ENCODE data around the gene GRIN1. TPM values are rescaled to one million over a fixed set of nuclear protein-coding genes. Genes with fewer than 3 reads are reported as not detected.
A peak's percentile ranks its signal among the peaks of the same experiment; 100 is the strongest.
"Not testable (repeated sequence)": the region's sequence is repeated elsewhere in the genome, so short reads cannot be mapped to it uniquely, and the experiment has no call there.

GRIN1 gene
- total RNA-seq, 1 donor from 2014 or later: 0.18 TPM

DNA sequence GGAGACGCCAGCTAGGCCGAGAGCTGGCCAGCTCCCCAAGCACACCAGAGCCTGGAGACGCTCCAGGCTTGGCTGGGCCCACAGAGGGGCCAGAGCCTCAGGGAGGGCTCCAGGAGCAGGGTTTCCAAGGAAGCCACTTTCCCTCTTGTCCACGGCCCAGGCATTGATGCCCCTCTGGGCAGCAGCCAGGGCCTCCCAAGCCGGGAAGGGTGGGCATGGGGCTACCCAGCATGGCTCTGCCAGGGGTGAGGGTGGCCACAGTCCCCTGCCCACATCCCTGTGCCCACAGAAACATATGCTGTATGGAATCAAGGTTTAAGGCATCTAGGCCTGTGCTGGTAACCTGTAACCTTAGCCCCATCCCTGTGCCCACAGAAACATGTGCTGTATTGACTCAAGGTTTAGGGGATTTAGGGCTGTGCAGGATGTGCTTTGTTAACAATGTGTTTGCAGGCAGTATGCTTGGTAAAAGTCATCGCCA, 22.9 kb upstream of the GRIN1 start:
- H3K27me3 Mint-ChIP-seq (ENCODE audit: low read depth, unreplicated experiment): no peaks in the 10 kb centered on the region
- DNase-seq (ENCODE audit: low read depth) (no peak), FAIRE-seq (no peak)
- H3K27me3 ChIP-seq (ENCODE audit: insufficient read depth, low read length): no peaks in the 10 kb centered on the region
- H3K4me1 Mint-ChIP-seq (ENCODE audit: low read depth, unreplicated experiment): no peaks in the 10 kb centered on the region
- no peaks in the 10 kb centered on the region for H3K9me3 ChIP-seq (ENCODE audit: insufficient read depth, low read depth, low read length)
- no peaks in the 10 kb centered on the region for H3K79me2 ChIP-seq (ENCODE audit: insufficient read depth, low read length)
- H2AFZ ChIP-seq (ENCODE audit: low read depth, low read length): no peak overlapping the region
- H3K27ac Mint-ChIP-seq (ENCODE audit: unreplicated experiment): peak overlapping the region; percentile 62
- TF ChIP-seq, protein P1, sequence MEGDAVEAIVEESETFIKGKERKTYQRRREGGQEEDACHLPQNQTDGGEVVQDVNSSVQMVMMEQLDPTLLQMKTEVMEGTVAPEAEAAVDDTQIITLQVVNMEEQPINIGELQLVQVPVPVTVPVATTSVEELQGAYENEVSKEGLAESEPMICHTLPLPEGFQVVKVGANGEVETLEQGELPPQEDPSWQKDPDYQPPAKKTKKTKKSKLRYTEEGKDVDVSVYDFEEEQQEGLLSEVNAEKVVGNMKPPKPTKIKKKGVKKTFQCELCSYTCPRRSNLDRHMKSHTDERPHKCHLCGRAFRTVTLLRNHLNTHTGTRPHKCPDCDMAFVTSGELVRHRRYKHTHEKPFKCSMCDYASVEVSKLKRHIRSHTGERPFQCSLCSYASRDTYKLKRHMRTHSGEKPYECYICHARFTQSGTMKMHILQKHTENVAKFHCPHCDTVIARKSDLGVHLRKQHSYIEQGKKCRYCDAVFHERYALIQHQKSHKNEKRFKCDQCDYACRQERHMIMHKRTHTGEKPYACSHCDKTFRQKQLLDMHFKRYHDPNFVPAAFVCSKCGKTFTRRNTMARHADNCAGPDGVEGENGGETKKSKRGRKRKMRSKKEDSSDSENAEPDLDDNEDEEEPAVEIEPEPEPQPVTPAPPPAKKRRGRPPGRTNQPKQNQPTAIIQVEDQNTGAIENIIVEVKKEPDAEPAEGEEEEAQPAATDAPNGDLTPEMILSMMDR (IDR thresholded peaks at IDR 0.05; ENCODE audit: insufficient read depth, low read depth, low read length): no peak
- TF ChIP-seq EZH2 (IDR thresholded peaks at IDR 0.05; ENCODE audit: insufficient read depth, low read length): no peak
- no peaks in the 10 kb centered on the region for H3K9me3 Mint-ChIP-seq (ENCODE audit: unreplicated experiment)
- H3K4me2 ChIP-seq (ENCODE audit: low read length): no peak overlapping the region
- peaks cover 7% of the 10 kb centered on the region for H3K36me3 Mint-ChIP-seq (ENCODE audit: low read depth, unreplicated experiment)
- H3K4me3 Mint-ChIP-seq (ENCODE audit: unreplicated experiment): no peak overlapping the region
- H3K4me1 ChIP-seq (ENCODE audit: insufficient read depth, low read length): no peaks in the 10 kb centered on the region
- no peaks in the 10 kb centered on the region for H3K36me3 ChIP-seq (ENCODE audit: insufficient read depth, low read length)
- no peak overlapping the region for H3K27ac ChIP-seq (ENCODE audit: low read depth, low read length)
- H3K9ac ChIP-seq (ENCODE audit: low read length): no peak overlapping the region
- H4K20me1 ChIP-seq (ENCODE audit: insufficient read depth, low read length): no peaks in the 10 kb centered on the region
- no peak overlapping the region for H3K4me3 ChIP-seq (ENCODE audit: insufficient read depth, low read depth, low read length)

DNA sequence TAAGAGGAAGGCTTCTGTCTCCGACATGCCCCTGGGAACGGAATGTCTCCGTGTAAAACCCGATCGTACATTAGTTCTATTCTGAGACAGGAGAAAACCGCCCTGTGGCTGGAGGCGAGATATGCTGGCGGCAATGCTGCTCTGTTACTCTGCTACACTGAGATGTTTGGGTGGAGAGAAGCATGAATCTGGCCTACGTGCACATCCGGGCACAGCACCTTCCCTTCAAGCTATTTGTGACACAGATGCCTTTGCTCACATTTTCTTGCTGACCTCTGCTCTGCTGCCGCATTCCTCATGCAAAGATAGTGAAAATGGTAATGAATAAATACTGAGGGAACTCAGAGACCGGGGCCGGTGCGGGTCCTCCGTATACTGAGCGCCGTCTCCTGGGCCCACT, 22.2 kb upstream of the GRIN1 start:
- H3K27me3 Mint-ChIP-seq (ENCODE audit: low read depth, unreplicated experiment): no peaks in the 10 kb centered on the region
- H4K20me1 ChIP-seq (ENCODE audit: insufficient read depth, low read length): no peaks in the 10 kb centered on the region
- H3K27ac ChIP-seq (ENCODE audit: low read depth, low read length): no peak overlapping the region
- no peak overlapping the region for H2AFZ ChIP-seq (ENCODE audit: low read depth, low read length)
- H3K27me3 ChIP-seq (ENCODE audit: insufficient read depth, low read length): no peaks in the 10 kb centered on the region
- H3K4me2 ChIP-seq (ENCODE audit: low read length): no peak overlapping the region
- no peaks in the 10 kb centered on the region for H3K79me2 ChIP-seq (ENCODE audit: insufficient read depth, low read length)
- peak overlapping the region; percentile 62 for H3K27ac Mint-ChIP-seq (ENCODE audit: unreplicated experiment)
- H3K36me3 Mint-ChIP-seq (ENCODE audit: low read depth, unreplicated experiment): peaks cover 7% of the 10 kb centered on the region
- H3K36me3 ChIP-seq (ENCODE audit: insufficient read depth, low read length): no peaks in the 10 kb centered on the region
- H3K4me1 ChIP-seq (ENCODE audit: insufficient read depth, low read length): no peaks in the 10 kb centered on the region
- H3K9ac ChIP-seq (ENCODE audit: low read length): no peak overlapping the region
- H3K4me1 Mint-ChIP-seq (ENCODE audit: low read depth, unreplicated experiment): peaks cover under 1% of the 10 kb centered on the region
- H3K9me3 Mint-ChIP-seq (ENCODE audit: unreplicated experiment): no peaks in the 10 kb centered on the region
- H3K4me3 ChIP-seq (ENCODE audit: insufficient read depth, low read depth, low read length): no peak overlapping the region
- DNase-seq (ENCODE audit: low read depth) (no peak), FAIRE-seq (no peak)
- H3K4me3 Mint-ChIP-seq (ENCODE audit: unreplicated experiment): no peak overlapping the region
- no peaks in the 10 kb centered on the region for H3K9me3 ChIP-seq (ENCODE audit: insufficient read depth, low read depth, low read length)
- TF ChIP-seq, protein P1 (IDR thresholded peaks at IDR 0.05; ENCODE audit: insufficient read depth, low read depth, low read length): no peak

DNA sequence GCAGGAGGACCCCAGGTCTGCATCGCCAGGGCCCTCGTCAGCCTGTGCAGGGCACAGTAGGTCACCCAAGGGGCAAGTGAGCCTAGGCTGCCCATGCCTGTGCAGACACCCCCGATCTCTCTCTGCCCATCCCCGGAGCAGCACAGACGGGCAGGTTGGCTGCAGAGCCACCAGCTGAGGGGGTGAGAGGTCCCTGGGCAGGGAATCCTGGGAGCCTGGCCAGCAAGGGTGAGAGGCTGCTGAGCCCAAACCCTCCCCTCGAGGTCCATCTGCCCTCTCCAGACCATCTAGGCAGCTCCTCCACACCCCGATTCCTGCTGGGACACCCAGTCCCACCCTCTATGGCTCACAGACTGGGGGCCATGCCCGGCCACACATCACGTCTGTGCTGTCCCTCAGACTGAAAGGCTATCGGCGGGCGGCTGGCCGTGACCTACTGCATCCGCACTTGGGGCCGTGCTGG, 21.7 kb upstream of the GRIN1 start:
- Mint-ChIP-seq H3K27ac (ENCODE audit: unreplicated experiment) (no peak overlapping the region), H3K4me1 (ENCODE audit: low read depth, unreplicated experiment) (peaks cover 3% of the 10 kb centered on the region), H3K4me3 (ENCODE audit: unreplicated experiment) (no peak overlapping the region), H3K27me3 (ENCODE audit: low read depth, unreplicated experiment) (no peaks in the 10 kb centered on the region), H3K9me3 (ENCODE audit: unreplicated experiment) (no peaks in the 10 kb centered on the region), H3K36me3 (ENCODE audit: low read depth, unreplicated experiment) (peaks cover 7% of the 10 kb centered on the region)
- Histone ChIP-seq H2AFZ (ENCODE audit: low read depth, low read length) (no peak overlapping the region), H3K9me3 (ENCODE audit: insufficient read depth, low read depth, low read length) (no peaks in the 10 kb centered on the region), H3K9ac (ENCODE audit: low read length) (no peak overlapping the region), H3K4me2 (ENCODE audit: low read length) (no peak overlapping the region), H3K79me2 (ENCODE audit: insufficient read depth, low read length) (no peaks in the 10 kb centered on the region), H3K4me1 (ENCODE audit: insufficient read depth, low read length) (no peaks in the 10 kb centered on the region), H4K20me1 (ENCODE audit: insufficient read depth, low read length) (peaks cover 4% of the 10 kb centered on the region), H3K36me3 (ENCODE audit: insufficient read depth, low read length) (no peaks in the 10 kb centered on the region), H3K27me3 (ENCODE audit: insufficient read depth, low read length) (no peaks in the 10 kb centered on the region), H3K4me3 (ENCODE audit: insufficient read depth, low read depth, low read length) (no peak overlapping the region), H3K27ac (ENCODE audit: low read depth, low read length) (no peak overlapping the region)
- TF ChIP-seq EZH2 (IDR thresholded peaks at IDR 0.05; ENCODE audit: insufficient read depth, low read length): no peak
- TF ChIP-seq, protein P1 (IDR thresholded peaks at IDR 0.05; ENCODE audit: insufficient read depth, low read depth, low read length): no peak
- FAIRE-seq (no peak), DNase-seq (ENCODE audit: low read depth) (no peak)

DNA sequence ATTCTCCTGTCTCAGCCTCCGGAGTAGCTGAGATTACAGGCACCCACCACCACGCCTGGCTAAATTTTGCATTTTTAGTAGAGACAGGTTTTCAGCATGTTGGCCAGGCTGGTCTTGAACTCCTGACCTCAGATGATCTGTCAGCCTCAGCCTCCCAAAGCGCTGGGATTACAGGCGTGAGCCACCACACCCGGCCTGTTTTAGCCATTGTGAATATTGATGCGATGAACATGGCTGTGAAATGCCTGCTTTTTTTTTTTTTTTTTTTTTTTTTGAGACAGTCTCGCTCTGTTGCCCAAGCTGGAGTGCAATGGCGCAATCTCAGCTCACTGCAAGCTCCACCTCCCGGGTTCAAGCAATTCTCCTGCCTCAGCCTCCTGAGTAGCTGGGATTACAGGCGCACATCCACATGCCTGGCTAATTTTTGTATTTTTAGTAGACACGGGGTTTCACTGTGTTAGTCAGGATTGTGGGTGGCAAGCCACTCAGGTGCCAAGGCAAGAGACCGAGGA, 20.8 kb upstream of the GRIN1 start:
- DNase-seq (ENCODE audit: low read depth); H3K36me3 Mint-ChIP-seq (ENCODE audit: low read depth, unreplicated experiment); H3K9me3 ChIP-seq (ENCODE audit: insufficient read depth, low read depth, low read length); H3K4me3 Mint-ChIP-seq (ENCODE audit: unreplicated experiment); H2AFZ ChIP-seq (ENCODE audit: low read depth, low read length); H3K36me3 ChIP-seq (ENCODE audit: insufficient read depth, low read length); H3K4me1 Mint-ChIP-seq (ENCODE audit: low read depth, unreplicated experiment); H3K4me3 ChIP-seq (ENCODE audit: insufficient read depth, low read depth, low read length); FAIRE-seq; H3K27me3 Mint-ChIP-seq (ENCODE audit: low read depth, unreplicated experiment); H3K27ac Mint-ChIP-seq (ENCODE audit: unreplicated experiment); H3K79me2 ChIP-seq (ENCODE audit: insufficient read depth, low read length); H3K9ac ChIP-seq (ENCODE audit: low read length); H3K27ac ChIP-seq (ENCODE audit: low read depth, low read length); H4K20me1 ChIP-seq (ENCODE audit: insufficient read depth, low read length); H3K27me3 ChIP-seq (ENCODE audit: insufficient read depth, low read length); H3K9me3 Mint-ChIP-seq (ENCODE audit: unreplicated experiment); H3K4me1 ChIP-seq (ENCODE audit: insufficient read depth, low read length); H3K4me2 ChIP-seq (ENCODE audit: low read length): not testable (repeated sequence)

Data from astrocyte (in vitro differentiated cells and primary cell).